Gastroesophageal sphincter (tissue), 3 donors: Measurements from ENCODE around the gene LDB3.

Source experiments
- EP300 ChIP-seq: sonication (generic); formaldehyde crosslinking; IDR thresholded peaks from one replicate; pipeline ENCODE4 v1.6.1; 2017; ENCODE audit warnings: antibody characterized with exemption, mild to moderate bottlenecking
- POLR2A ChIP-seq, 2 donors: fragments of 450-650 bp; IDR thresholded peaks; one replicate each; pipeline ENCODE4 v1.6.1; 2017; ENCODE audit warnings: antibody characterized with exemption in 2 of 2, mild to moderate bottlenecking in 2 of 2, moderate library complexity in 1 of 2
- POLR2AphosphoS5 ChIP-seq: sonication (generic); formaldehyde crosslinking; IDR thresholded peaks from one replicate; pipeline ENCODE4 v1.6.1; 2017; ENCODE audit warnings: antibody characterized with exemption
- TF ChIP-seq, protein P1 (sequence below), 4 experiments: fragments of 200-600 bp in 2 of 4; fragments of 450-650 bp in 2 of 4; sonication (generic) in 1 of 4; IDR thresholded peaks; one replicate each; pipeline ENCODE4 v1.5.1; 2017 to 2019; ENCODE audit warnings: antibody characterized with exemption in 4 of 4, mild to moderate bottlenecking in 2 of 4, moderate library complexity in 2 of 4

DNA sequence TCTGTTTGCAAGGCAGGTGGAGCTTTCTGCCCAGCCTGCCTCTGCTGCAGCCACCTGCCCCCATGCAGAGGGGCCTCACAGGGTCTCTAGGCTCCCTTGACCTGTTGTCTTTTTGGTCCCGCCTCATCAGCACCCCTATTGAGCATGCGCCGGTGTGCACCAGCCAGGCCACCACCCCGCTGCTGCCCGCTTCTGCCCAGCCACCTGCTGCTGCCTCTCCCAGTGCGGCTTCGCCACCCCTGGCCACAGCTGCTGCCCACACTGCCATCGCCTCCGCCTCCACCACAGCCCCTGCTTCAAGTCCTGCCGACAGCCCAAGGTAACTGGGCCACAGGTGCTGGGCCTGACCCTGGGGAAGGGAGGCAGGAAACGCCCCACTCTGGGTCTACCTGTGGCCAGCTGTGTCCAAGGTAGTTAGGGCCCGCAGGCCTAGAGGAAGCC is 38.1 kb downstream of the LDB3 start:
- TF ChIP-seq, protein P1, sequence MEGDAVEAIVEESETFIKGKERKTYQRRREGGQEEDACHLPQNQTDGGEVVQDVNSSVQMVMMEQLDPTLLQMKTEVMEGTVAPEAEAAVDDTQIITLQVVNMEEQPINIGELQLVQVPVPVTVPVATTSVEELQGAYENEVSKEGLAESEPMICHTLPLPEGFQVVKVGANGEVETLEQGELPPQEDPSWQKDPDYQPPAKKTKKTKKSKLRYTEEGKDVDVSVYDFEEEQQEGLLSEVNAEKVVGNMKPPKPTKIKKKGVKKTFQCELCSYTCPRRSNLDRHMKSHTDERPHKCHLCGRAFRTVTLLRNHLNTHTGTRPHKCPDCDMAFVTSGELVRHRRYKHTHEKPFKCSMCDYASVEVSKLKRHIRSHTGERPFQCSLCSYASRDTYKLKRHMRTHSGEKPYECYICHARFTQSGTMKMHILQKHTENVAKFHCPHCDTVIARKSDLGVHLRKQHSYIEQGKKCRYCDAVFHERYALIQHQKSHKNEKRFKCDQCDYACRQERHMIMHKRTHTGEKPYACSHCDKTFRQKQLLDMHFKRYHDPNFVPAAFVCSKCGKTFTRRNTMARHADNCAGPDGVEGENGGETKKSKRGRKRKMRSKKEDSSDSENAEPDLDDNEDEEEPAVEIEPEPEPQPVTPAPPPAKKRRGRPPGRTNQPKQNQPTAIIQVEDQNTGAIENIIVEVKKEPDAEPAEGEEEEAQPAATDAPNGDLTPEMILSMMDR (IDR thresholded peaks at IDR 0.05) = no peak
- no peak for TF ChIP-seq POLR2A (IDR thresholded peaks at IDR 0.05)
- TF ChIP-seq EP300 = no peak
- no peak for TF ChIP-seq POLR2AphosphoS5
